Measurements from ENCODE around the gene TNP1. TPM values are rescaled to one million over a fixed set of nuclear protein-coding genes. Genes with fewer than 3 reads are reported as not detected.

Gene TNP1
- total and polyA plus RNA-seq, 2 experiments from 2014 or later = not detected

- 0 out of 2 replicates have a peak, but pooled peaks cover 14% of the 10 kb centered on the region for H3K9me2 ChIP-seq (ENCODE audit: insufficient read depth)
- H2AFZ ChIP-seq = no peak overlapping the region
- no peaks in the 10 kb centered on the region for H3K79me2 ChIP-seq (replicated peaks; ENCODE audit: insufficient read depth)
- no peaks in the 10 kb centered on the region for H3K27me3 ChIP-seq (ENCODE audit: insufficient read depth)
- ATAC-seq (no peak), DNase-seq (ENCODE audit: low spot score) (no peak)
- Mint-ChIP-seq H3K9me3 (no peaks in the 10 kb centered on the region), H3K27me3 (ENCODE audit: insufficient read depth, low read depth, poor library complexity) (peaks cover 4% of the 10 kb centered on the region), H3K4me1 (no peaks in the 10 kb centered on the region), H3K4me3 (no peak overlapping the region), H3K27ac (no peak overlapping the region), H3K36me3 (ENCODE audit: low read depth) (no peaks in the 10 kb centered on the region)
- H3K4me3 ChIP-seq = no peak overlapping the region
- H3K4me1 ChIP-seq (ENCODE audit: insufficient read depth) = no peaks in the 10 kb centered on the region
- no peaks in the 10 kb centered on the region for H3F3A ChIP-seq (replicated peaks; ENCODE audit: low read depth)
- no peak overlapping the region for H3K27ac ChIP-seq (ENCODE audit: low read depth)
- H4K20me1 ChIP-seq (replicated peaks; ENCODE audit: insufficient read depth) = no peaks in the 10 kb centered on the region
- no peaks in the 10 kb centered on the region for H3K36me3 ChIP-seq (ENCODE audit: insufficient read depth)
- H3K4me2 ChIP-seq = no peak overlapping the region
- TF ChIP-seq EZH2phosphoT487 (IDR thresholded peaks at IDR 0.05; ENCODE audit: unreplicated experiment) (no peak), JUNB (IDR thresholded peaks at IDR 0.05; ENCODE audit: unreplicated experiment) (no peak), CTCF (conservative IDR thresholded peaks at IDR 0.05; ENCODE audit: low read depth in 2 of 2) (no peak), CREB1 (CRISPR knock-in tag; IDR thresholded peaks at IDR 0.05; ENCODE audit: low read depth) (no peak), POLR2AphosphoS5 (IDR thresholded peaks at IDR 0.05; ENCODE audit: low read depth) (no peak), NANOG (IDR thresholded peaks at IDR 0.05; ENCODE audit: borderline replicate concordance) (no peak), REST (IDR thresholded peaks at IDR 0.05; ENCODE audit: unreplicated experiment) (no peak), ZNF462 (CRISPR knock-in tag; IDR thresholded peaks at IDR 0.05) (no peak), ZNF331 (CRISPR knock-in tag; IDR thresholded peaks at IDR 0.05; ENCODE audit: low read depth) (no peak), ZNF114 (CRISPR knock-in tag; IDR thresholded peaks at IDR 0.05) (no peak), EZH2 (IDR thresholded peaks at IDR 0.05; ENCODE audit: low read depth, unreplicated experiment) (no peak), STAT1 (IDR thresholded peaks at IDR 0.05; ENCODE audit: unreplicated experiment) (no peak), ETS1 (IDR thresholded peaks at IDR 0.05) (no peak)
Observed at GRCh38 chr2:216838151-216838550, 21.7 kb downstream of the TNP1 start.
